ENCODE data around the gene UVSSA.

The UVSSA gene

GRCh38 chr4:1299301-1299860 lies 47.6 kb upstream of the UVSSA start:
- Histone ChIP-seq H3K27ac (no peak overlapping the region), H3K4me1 (ENCODE audit: low read depth, poor library complexity, severe bottlenecking) (no peaks in the 10 kb centered on the region), H3K4me2 (no peak overlapping the region), H3K27me3 (ENCODE audit: insufficient read depth, low read depth) (no peaks in the 10 kb centered on the region), H2AFZ (ENCODE audit: low read depth) (no peak overlapping the region), H3K9ac (no peak overlapping the region), H3K79me2 (ENCODE audit: insufficient read depth, low read depth) (no peaks in the 10 kb centered on the region; the same call in 1 of the 2 replicates), H4K20me1 (ENCODE audit: insufficient read depth) (no peaks in the 10 kb centered on the region), H3K4me3 (IDR thresholded peaks at IDR 0.05; ENCODE audit: insufficient read depth, low read depth, low read length) (no peak overlapping the region), H3K36me3 (ENCODE audit: insufficient read depth) (no peaks in the 10 kb centered on the region)
- TF ChIP-seq CTCF (conservative IDR thresholded peaks at IDR 0.05; ENCODE audit: low read depth, low read length), result no peak

GRCh38 chr4:1300466-1301455 lies 46.2 kb upstream of the UVSSA start:
- Histone ChIP-seq H3K79me2 (ENCODE audit: insufficient read depth, low read depth) (no peaks in the 10 kb centered on the region; the same call in 1 of the 2 replicates), H2AFZ (ENCODE audit: low read depth) (no peak overlapping the region), H4K20me1 (ENCODE audit: insufficient read depth) (no peaks in the 10 kb centered on the region), H3K27ac (no peak overlapping the region), H3K36me3 (ENCODE audit: insufficient read depth) (no peaks in the 10 kb centered on the region), H3K9ac (no peak overlapping the region), H3K4me3 (IDR thresholded peaks at IDR 0.05; ENCODE audit: insufficient read depth, low read depth, low read length) (no peak overlapping the region), H3K27me3 (ENCODE audit: insufficient read depth, low read depth) (no peaks in the 10 kb centered on the region), H3K4me2 (no peak overlapping the region), H3K4me1 (ENCODE audit: low read depth, poor library complexity, severe bottlenecking) (no peaks in the 10 kb centered on the region)
- no peak for TF ChIP-seq CTCF (conservative IDR thresholded peaks at IDR 0.05; ENCODE audit: low read depth, low read length)

- Histone ChIP-seq H2AFZ (ENCODE audit: low read depth) (no peak overlapping the region), H4K20me1 (ENCODE audit: insufficient read depth) (no peaks in the 10 kb centered on the region), H3K27ac (no peak overlapping the region), H3K4me2 (no peak overlapping the region), H3K4me3 (IDR thresholded peaks at IDR 0.05; ENCODE audit: insufficient read depth, low read depth, low read length) (no peak overlapping the region), H3K36me3 (ENCODE audit: insufficient read depth) (no peaks in the 10 kb centered on the region), H3K27me3 (ENCODE audit: insufficient read depth, low read depth) (no peaks in the 10 kb centered on the region), H3K79me2 (ENCODE audit: insufficient read depth, low read depth) (no peaks in the 10 kb centered on the region; the same call in 1 of the 2 replicates), H3K4me1 (ENCODE audit: low read depth, poor library complexity, severe bottlenecking) (no peaks in the 10 kb centered on the region), H3K9ac (no peak overlapping the region)
- no peak for TF ChIP-seq CTCF (conservative IDR thresholded peaks at IDR 0.05; ENCODE audit: low read depth, low read length)
Observed at GRCh38 chr4:1302159-1302558, 44.8 kb upstream of the UVSSA start.

DNA sequence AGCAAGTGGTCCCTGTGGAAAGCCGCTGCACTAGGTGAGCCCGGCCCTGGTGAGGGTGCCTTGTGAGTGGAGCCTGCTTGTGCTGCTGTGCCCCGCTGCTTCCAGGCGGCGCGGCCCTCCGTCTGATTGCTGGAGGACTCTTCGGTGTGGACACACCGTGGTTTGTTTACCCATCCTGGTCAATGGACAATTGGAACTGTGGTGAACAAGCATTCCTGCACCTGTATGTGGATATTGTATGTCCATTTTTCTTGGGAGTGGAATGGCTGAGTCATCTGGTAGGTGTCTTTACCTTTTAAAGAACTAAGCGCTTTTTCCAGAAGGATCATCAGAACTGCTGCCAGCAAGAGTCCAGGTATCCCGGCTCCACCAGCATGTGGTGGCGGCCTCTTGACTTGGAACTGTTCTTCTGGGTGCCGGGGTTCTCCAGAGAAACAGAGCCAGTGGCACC lies 41.7 kb upstream of the UVSSA start:
- no peak overlapping the region for H3K9ac ChIP-seq
- no peak overlapping the region for H3K27ac ChIP-seq
- no peaks in the 10 kb centered on the region for H3K36me3 ChIP-seq (ENCODE audit: insufficient read depth)
- H3K4me1 ChIP-seq (ENCODE audit: low read depth, poor library complexity, severe bottlenecking), result no peaks in the 10 kb centered on the region
- no peak for TF ChIP-seq CTCF (conservative IDR thresholded peaks at IDR 0.05; ENCODE audit: low read depth, low read length)
- H4K20me1 ChIP-seq (ENCODE audit: insufficient read depth), result no peaks in the 10 kb centered on the region
- no peaks in the 10 kb centered on the region; the same call in 1 of the 2 replicates for H3K79me2 ChIP-seq (ENCODE audit: insufficient read depth, low read depth)
- no peak overlapping the region for H3K4me2 ChIP-seq
- no peak overlapping the region for H3K4me3 ChIP-seq (IDR thresholded peaks at IDR 0.05; ENCODE audit: insufficient read depth, low read depth, low read length)
- no peaks in the 10 kb centered on the region for H3K27me3 ChIP-seq (ENCODE audit: insufficient read depth, low read depth)
- no peak overlapping the region for H2AFZ ChIP-seq (ENCODE audit: low read depth)

All from KMS-11 (cell line).